Ascending aorta (tissue), 2 donors: Measurements from ENCODE around the gene APOL2. TPM values are rescaled to one million over a fixed set of nuclear protein-coding genes. Genes with fewer than 3 reads are reported as not detected.

Source experiments
- DNase-seq, 2 donors: peaks; one replicate each; pipeline ENCODE4 v3.0.0-alpha.2; 2019; ENCODE audit warnings: low spot score in 2 of 2
- H3K27ac ChIP-seq, 2 donors: fragments of 200-600 bp; sonication (generic); one replicate each; pipeline ENCODE4 v1.5.1; 2016 to 2017; ENCODE audit warnings: mild to moderate bottlenecking in 1 of 2
- H3K27me3 ChIP-seq: fragments of 200-600 bp; sonication (generic); one replicate; pipeline ENCODE4 v1.5.1; 2017
- H3K36me3 ChIP-seq, 2 donors: fragments of 200-600 bp; sonication (generic); one replicate each; pipeline ENCODE4 v1.5.1; 2016
- H3K4me1 ChIP-seq, 2 donors: fragments of 200-600 bp; sonication (generic); one replicate each; pipeline ENCODE4 v1.5.1; 2016 to 2017; ENCODE audit warnings: mild to moderate bottlenecking in 1 of 2
- H3K4me3 ChIP-seq, 2 donors: fragments of 200-600 bp; sonication (generic); one replicate each; pipeline ENCODE4 v1.5.1; 2016 to 2017; ENCODE audit warnings: mild to moderate bottlenecking in 1 of 2
- H3K9me3 ChIP-seq, 2 donors: fragments of 200-600 bp; sonication (generic); one replicate each; pipeline ENCODE4 v1.5.1; 2016
- CTCF ChIP-seq, 3 experiments: fragments of 200-600 bp in 2 of 3; fragments of 450-650 bp in 1 of 3; sonication (generic) in 2 of 3; IDR thresholded peaks; one replicate each; pipeline ENCODE4 v1.5.1; 2016 to 2019; ENCODE audit warnings: antibody characterized with exemption in 3 of 3, mild to moderate bottlenecking in 1 of 3, moderate library complexity in 1 of 3
- intact Hi-C: fragments of 100-400 bp; cut with DNase I; formaldehyde crosslinking; loops from one replicate; pipeline ENCODE4 v1.15.1; 2023
- total RNA-seq: library from RNA; depleted of rRNA; stranded (reverse); fragments of >200 nt; gene quantifications from one replicate; pipeline ENCODE4 v1.1.0, GENCODE V29; 2016

APOL2 gene
- total RNA-seq, 1 donor from 2014 or later: 34.3 TPM

GRCh38 chr22:36246718-36247117 is 7.4 kb upstream of the APOL2 start:
- Histone ChIP-seq H3K4me1 (peaks cover 4 to 17% of the 10 kb centered on the region in 2 donors), H3K4me3 (no peak overlapping the region), H3K27me3 (no peaks in the 10 kb centered on the region), H3K36me3 (no peaks in the 10 kb centered on the region), H3K9me3 (peaks cover 0 to 4% of the 10 kb centered on the region in 2 donors), H3K27ac (peak overlapping the region in 1 of 2 donors; percentile 16)
- TF ChIP-seq CTCF (IDR thresholded peaks at IDR 0.05): no peak
- intact Hi-C loops: no loop called here
- no peak for DNase-seq

- Histone ChIP-seq H3K4me1 (peaks cover 4 to 17% of the 10 kb centered on the region in 2 donors), H3K27me3 (no peaks in the 10 kb centered on the region), H3K4me3 (no peak overlapping the region), H3K36me3 (no peaks in the 10 kb centered on the region), H3K27ac (peak overlapping the region in 1 of 2 donors; percentile 55), H3K9me3 (peaks cover 0 to 4% of the 10 kb centered on the region in 2 donors)
- intact Hi-C loops: no loop called here
- no peak for DNase-seq
- TF ChIP-seq CTCF (IDR thresholded peaks at IDR 0.05): no peak
Observed at GRCh38 chr22:36245805-36246356, 6.6 kb upstream of the APOL2 start.

- Histone ChIP-seq H3K4me3 (no peak overlapping the region), H3K9me3 (peaks cover 0 to 4% of the 10 kb centered on the region in 2 donors), H3K27ac (peak overlapping the region; percentile 55 to 77), H3K27me3 (no peaks in the 10 kb centered on the region), H3K36me3 (no peaks in the 10 kb centered on the region), H3K4me1 (peaks cover 4 to 17% of the 10 kb centered on the region in 2 donors)
- TF ChIP-seq CTCF (IDR thresholded peaks at IDR 0.05): no peak
- DNase-seq: no peak
- intact Hi-C loops: no loop called here
Observed at GRCh38 chr22:36244522-36245391, 5.4 kb upstream of the APOL2 start.

GRCh38 chr22:36243986-36244385 is 4.7 kb upstream of the APOL2 start:
- Histone ChIP-seq H3K9me3 (peaks cover 0 to 2% of the 10 kb centered on the region in 2 donors), H3K4me1 (peaks cover 4 to 17% of the 10 kb centered on the region in 2 donors), H3K36me3 (no peaks in the 10 kb centered on the region), H3K27me3 (no peaks in the 10 kb centered on the region), H3K27ac (peak overlapping the region; percentile 55 to 77), H3K4me3 (no peak overlapping the region)
- no peak for TF ChIP-seq CTCF (IDR thresholded peaks at IDR 0.05)
- intact Hi-C loops: no loop called here
- no peak for DNase-seq

GRCh38 chr22:36239150-36239400 is 252 bp downstream of the APOL2 start:
- peak overlapping the region; percentile 70 to 81 for H3K4me3 ChIP-seq
- intact Hi-C loops: loop anchor here (1.0 to 5.0 kb wide), 3 partner anchors 14 to 82 kb away; partner anchors contain the start of gene APOL1
- H3K27me3 ChIP-seq: no peaks in the 10 kb centered on the region
- peaks cover 8 to 32% of the 10 kb centered on the region in 2 donors for H3K4me1 ChIP-seq
- no peak for TF ChIP-seq CTCF (IDR thresholded peaks at IDR 0.05)
- H3K36me3 ChIP-seq: peaks cover 0 to 3% of the 10 kb centered on the region in 2 donors
- H3K27ac ChIP-seq: peak overlapping the region; percentile 86 to 90
- no peak for DNase-seq
- H3K9me3 ChIP-seq: no peaks in the 10 kb centered on the region
